OCI-M1 (cell line): ENCODE data around the gene ABCC8.
A peak's percentile ranks its signal among the peaks of the same experiment; 100 is the strongest.

Source experiments
- DNase-seq: peaks from one replicate; lab custom pipeline; 2025; lab: John Stamatoyannopoulos, UW

ABCC8 gene

GRCh38 chr11:17352950-17353820, 123.5 kb downstream of the ABCC8 start:
- DNase-seq: peak; percentile 91

DNA sequence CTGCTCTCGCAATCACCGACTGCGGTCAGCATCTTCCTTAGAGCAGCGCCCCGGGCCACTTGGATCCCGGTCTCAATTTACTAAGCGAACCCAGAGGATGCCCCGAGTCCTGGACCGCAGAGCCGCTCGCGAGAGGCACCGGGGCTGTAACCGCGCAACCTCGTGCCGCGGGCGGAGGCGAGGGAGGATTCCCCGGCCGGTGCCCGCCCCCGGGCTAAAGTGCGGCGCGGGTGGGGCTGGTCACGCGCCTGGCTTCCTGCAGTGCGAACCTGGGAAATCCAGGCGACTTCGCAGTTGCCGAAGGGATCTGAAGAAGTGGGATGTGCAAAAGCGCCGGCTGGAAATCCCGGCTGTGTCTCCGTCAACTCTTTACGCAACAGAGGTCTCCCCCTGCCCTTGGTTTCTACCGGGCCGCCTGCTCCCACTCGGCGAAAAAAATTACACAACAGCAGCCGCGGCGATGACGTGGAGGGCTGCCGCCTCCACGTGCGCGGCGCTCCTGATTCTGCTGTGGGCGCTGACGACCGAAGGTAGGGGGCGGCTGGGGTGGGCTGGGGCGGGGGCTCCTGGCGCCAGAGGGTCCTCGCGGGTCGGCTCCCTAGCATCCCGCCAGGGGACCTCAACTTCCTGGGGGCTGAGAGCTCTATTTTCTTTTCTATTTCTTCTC, 125.0 kb downstream of the ABCC8 start, which contains the start of gene NCR3LG1:
Gene NCR3LG1 (plus strand): TSS at position 291 of the 667 bp plus-strand sequence. CDS start 170 bp downstream, at position 461.
- DNase-seq: peak; percentile 87

GRCh38 chr11:17351172-17351509, 125.5 kb downstream of the ABCC8 start:
- peak; percentile 76 for DNase-seq

DNA sequence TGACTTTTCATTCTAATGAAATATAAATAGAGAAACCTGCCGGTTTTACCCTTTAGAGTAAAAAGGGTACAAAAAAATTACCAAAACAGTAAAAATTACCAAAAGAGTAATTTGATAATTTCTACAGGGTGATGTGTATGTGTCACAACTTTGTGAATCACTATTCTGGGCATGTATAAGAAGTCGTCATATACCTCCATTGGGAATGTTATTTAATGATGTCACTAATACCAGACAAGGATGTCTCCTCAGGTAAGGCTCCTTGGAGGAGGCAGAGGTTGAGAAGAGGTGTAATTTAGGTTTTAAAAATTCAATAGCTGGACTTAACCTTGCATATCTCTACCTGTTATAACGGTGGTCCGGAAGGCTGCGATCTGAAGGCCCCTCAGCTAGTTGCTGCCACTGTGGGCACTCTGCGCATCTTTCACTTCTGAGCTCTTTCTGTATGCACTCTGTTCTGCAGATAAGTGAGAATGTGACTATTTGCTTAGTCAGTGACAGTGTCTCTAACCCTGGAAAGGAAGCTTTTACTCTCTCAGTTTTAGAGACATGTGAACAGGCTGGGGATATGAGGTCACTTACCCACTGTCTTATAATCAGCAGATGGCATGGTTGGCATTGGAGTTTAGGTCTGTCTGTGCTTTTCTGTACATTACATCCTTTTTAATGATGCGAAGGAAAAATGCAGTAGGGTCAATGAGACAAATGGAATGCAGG, 126.0 kb downstream of the ABCC8 start:
- DNase-seq: no peak

GRCh38 chr11:17347676-17348075, 129.0 kb downstream of the ABCC8 start:
- no peak for DNase-seq

GRCh38 chr11:17343907-17344306, 132.7 kb downstream of the ABCC8 start:
- no peak for DNase-seq

DNA sequence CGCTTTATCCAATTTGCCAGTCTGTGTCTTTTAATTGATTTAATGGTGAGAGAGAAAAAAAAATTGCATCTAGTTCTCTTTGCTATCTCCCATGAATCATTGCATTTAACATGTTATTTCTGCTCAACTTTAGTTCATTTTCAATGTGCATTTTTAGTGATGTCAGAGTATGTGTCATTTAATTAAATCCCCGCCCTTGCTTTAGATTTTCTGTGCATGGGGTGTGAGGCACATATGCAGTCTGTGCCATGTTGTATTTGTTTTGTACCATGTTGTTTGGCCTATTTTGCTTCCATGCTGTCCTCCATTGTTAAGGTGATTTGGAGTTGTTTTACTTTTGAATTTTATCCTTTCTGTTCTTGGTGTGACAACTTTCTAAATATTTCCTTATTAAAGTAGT, 133.4 kb downstream of the ABCC8 start:
- no peak for DNase-seq
